Activated naive CD4-positive, alpha-beta T cell treated with anti-CD3 and anti-CD28 coated beads, Interleukin-2, amount 50 U/mL, for 72 hours (primary cell): Measurements from ENCODE around the gene OR6B1. TPM values are rescaled to one million over a fixed set of nuclear protein-coding genes. Genes with fewer than 3 reads are reported as not detected.
"Not testable (repeated sequence)": the region's sequence is repeated elsewhere in the genome, so short reads cannot be mapped to it uniquely, and the experiment has no call there.

Source experiments
- ATAC-seq, 2 donors: fragments of 150-1000 bp; cut with Tn5 transposase; 2 replicates each; pipeline ENCODE4 v1.10.0; 2021; ENCODE audit warnings: mild to moderate bottlenecking in 2 of 2, moderate library complexity in 2 of 2
- DNase-seq, 2 donors: peaks; one replicate each; pipeline ENCODE4 v3.0.0; 2021 to 2022; ENCODE audit warnings: low spot score in 2 of 2
- H3K27ac Mint-ChIP-seq, 2 donors: one replicate each; pipeline ENCODE4 v1.8.0; 2022; ENCODE audit warnings: mild to moderate bottlenecking in 2 of 2, mixed read lengths in 2 of 2
- H3K36me3 Mint-ChIP-seq, 2 donors: one replicate each; pipeline ENCODE4 v1.8.0; 2022; ENCODE audit warnings: mixed read lengths in 2 of 2
- H3K9me3 Mint-ChIP-seq, 2 donors: one replicate each; pipeline ENCODE4 v1.8.0; 2022; ENCODE audit warnings: mixed read lengths in 2 of 2
- total RNA-seq, 2 donors: library from RNA; stranded (reverse); gene quantifications; one replicate each; pipeline ENCODE4 v1.2.3, GENCODE V29; 2022

The OR6B1 gene
- total RNA-seq, 2 donors from 2014 or later = not detected

DNA sequence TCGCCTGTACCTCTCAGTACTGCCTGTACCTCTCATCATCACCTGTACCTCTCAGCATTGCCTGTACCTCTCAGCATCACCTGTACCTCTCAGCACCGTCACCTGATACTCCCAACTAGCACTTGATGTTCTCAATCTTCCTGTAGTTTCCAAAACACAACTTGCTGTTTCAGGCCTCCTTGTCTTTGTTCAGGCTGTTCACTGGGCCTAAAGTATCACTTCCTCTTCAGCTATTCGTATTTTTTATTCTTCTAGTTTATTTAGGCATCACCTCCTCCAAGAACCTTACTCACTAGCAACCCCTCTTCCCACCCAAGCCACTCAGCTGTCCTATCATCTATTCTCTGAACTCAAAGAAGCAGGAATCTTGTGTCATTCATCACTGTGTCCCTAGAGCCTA is 24.1 kb downstream of the OR6B1 start:
- Mint-ChIP-seq H3K9me3 (no peaks in the 10 kb centered on the region), H3K36me3 (no peaks in the 10 kb centered on the region), H3K27ac (no peak overlapping the region)
- ATAC-seq = no peak
- no peak for DNase-seq

DNA sequence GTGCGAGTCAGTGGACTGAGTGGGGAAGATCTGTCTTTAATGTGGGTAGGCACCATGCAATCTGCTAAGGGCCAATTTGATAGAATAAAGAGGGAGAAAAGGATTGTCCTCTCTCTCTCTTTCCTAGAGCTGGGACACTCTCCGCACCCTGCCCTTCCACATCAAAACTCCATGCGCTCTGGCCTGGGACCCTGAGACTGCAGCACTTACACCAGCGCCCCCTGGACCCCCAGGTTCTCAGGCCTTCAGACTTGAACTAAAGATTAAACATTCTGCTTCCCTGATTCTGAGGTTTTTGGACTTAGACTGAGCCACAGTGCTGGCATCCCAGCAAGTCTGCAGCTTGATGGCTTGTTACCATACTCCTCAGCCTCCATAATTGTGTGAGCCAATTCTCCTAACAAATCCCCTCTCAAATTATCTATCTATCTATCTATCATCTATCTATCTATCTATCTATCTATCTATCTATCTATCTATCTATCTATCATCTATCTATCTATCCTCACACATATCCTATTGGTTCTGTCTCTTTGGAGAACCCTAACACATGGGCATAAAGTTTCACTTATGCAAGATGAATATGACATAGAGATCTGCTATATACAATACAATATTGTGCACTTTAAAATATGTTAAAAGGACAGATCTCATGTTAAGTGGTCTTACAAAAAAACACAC is 26.2 kb downstream of the OR6B1 start:
- Mint-ChIP-seq H3K27ac (peak overlapping the region in 1 of 2 donors; percentile 41), H3K9me3 (no peaks in the 10 kb centered on the region), H3K36me3 (no peaks in the 10 kb centered on the region)
- ATAC-seq = no peak
- DNase-seq = no peak

DNA sequence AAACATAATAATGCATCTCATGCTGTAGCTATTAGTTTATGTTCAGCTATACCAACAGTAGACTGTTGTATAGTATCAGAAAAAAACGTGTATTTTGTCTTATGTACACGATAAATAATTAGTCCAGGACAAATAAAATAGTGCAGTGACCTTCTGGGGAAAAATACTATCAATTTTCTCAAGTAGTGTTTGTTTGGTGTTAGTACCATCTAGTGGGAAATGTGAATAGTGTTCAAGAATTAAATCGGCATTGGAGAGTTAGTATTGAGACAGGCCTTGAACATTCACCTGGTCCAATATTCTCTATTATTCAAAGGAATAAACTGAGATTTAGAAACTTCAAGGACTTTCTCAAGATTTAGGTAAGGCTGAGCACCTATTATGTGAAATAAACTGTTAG is 26.9 kb downstream of the OR6B1 start:
- Mint-ChIP-seq H3K27ac (no peak overlapping the region), H3K36me3 (no peaks in the 10 kb centered on the region), H3K9me3 (no peaks in the 10 kb centered on the region)
- DNase-seq (no peak), ATAC-seq (no peak)

GRCh38 chr7:144027974-144028373 is 27.9 kb downstream of the OR6B1 start:
- Mint-ChIP-seq H3K9me3 (no peaks in the 10 kb centered on the region), H3K36me3 (no peaks in the 10 kb centered on the region), H3K27ac (no peak overlapping the region)
- peak; percentile 41 to 90 for ATAC-seq
- no peak for DNase-seq

DNA sequence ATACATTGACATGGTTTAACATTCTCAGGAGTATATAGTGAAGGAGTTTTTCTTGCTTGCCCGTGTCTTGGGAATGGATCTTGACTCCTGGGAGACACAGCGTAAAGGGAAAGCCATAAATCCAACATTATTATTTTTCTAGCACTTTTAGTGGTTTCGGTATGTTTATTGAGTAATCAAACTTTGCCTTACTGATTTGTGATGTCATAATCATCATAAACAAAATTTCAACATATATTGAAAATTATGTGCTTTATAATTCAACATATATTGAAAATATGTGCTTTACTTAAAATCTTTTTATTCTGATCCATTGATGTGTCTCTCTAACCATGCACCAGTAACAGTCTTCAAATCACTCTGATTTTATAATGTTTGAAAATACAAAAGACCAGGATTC is 28.4 kb downstream of the OR6B1 start:
- Mint-ChIP-seq H3K9me3 (no peaks in the 10 kb centered on the region), H3K27ac (no peak overlapping the region), H3K36me3 (no peaks in the 10 kb centered on the region)
- DNase-seq (no peak), ATAC-seq (no peak)

- ATAC-seq (no peak), DNase-seq (no peak)
- Mint-ChIP-seq H3K27ac (no peak overlapping the region), H3K9me3 (no peaks in the 10 kb centered on the region), H3K36me3 (no peaks in the 10 kb centered on the region)
These were observed 32.4 kb downstream of the OR6B1 start for GRCh38 chr7:144032516-144032915.

- DNase-seq (no peak), ATAC-seq (no peak)
- H3K27ac Mint-ChIP-seq = no peak overlapping the region
- H3K9me3 Mint-ChIP-seq = no peaks in the 10 kb centered on the region
- no peaks in the 10 kb centered on the region for H3K36me3 Mint-ChIP-seq
These were observed 33.0 kb downstream of the OR6B1 start for GRCh38 chr7:144032985-144033709.

GRCh38 chr7:144035385-144035784 is 35.3 kb downstream of the OR6B1 start:
- no peaks in the 10 kb centered on the region for H3K9me3 Mint-ChIP-seq

GRCh38 chr7:144036302-144036885 is 36.3 kb downstream of the OR6B1 start:
- no peak for ATAC-seq
- Mint-ChIP-seq H3K9me3 (no peaks in the 10 kb centered on the region), H3K27ac (no peak overlapping the region), H3K36me3 (no peaks in the 10 kb centered on the region)
- no peak for DNase-seq

More at GRCh38 chr7:144035385-144035784, 35.3 kb downstream of the OR6B1 start:
- ATAC-seq (no peak), DNase-seq (no peak)
- Mint-ChIP-seq H3K36me3 (no peaks in the 10 kb centered on the region), H3K27ac (no peak overlapping the region)

- no peak for DNase-seq
- Mint-ChIP-seq H3K27ac (no peak overlapping the region), H3K9me3 (no peaks in the 10 kb centered on the region), H3K36me3 (no peaks in the 10 kb centered on the region)
- ATAC-seq = no peak
These were observed 37.4 kb downstream of the OR6B1 start for GRCh38 chr7:144037414-144038035.

DNA sequence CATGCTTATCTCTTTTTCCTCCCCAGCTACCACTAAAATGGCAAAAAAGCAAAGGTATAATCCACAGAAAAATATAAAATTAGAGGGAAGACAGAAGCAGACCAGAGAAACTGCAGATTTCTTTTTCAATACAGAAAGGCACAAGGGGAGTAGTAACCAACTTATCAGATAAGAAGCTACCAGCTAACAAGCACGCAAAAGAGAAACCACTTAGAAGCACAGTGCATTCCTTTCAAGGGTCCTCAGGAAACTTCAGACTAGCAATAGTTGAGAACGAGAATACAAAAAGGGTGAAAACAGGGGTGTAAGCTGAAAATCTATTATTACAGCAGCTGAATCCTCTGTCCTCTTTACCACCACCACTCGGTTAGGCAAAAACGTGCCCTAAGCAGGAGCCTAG is 38.8 kb downstream of the OR6B1 start:
- no peaks in the 10 kb centered on the region for H3K36me3 Mint-ChIP-seq
- ATAC-seq (no peak), DNase-seq (no peak)
- H3K27ac Mint-ChIP-seq = no peak overlapping the region
- H3K9me3 Mint-ChIP-seq = no peaks in the 10 kb centered on the region

GRCh38 chr7:144048648-144049047 is 48.5 kb downstream of the OR6B1 start, which contains the start of gene OR2A5:
OR2A5 (plus strand) TSS chr7:144048948; CDS start chr7:144050402, 1,454 bp downstream.
- DNase-seq (no peak), ATAC-seq (no peak)
- Mint-ChIP-seq H3K36me3 (no peaks in the 10 kb centered on the region), H3K9me3 (no peaks in the 10 kb centered on the region), H3K27ac (no peak within 1 kb of the TSS)

- H3K27ac Mint-ChIP-seq = no peak overlapping the region
- no peak for DNase-seq
- ATAC-seq = no peak
- no peaks in the 10 kb centered on the region for H3K9me3 Mint-ChIP-seq
- H3K36me3 Mint-ChIP-seq = no peaks in the 10 kb centered on the region
These were observed 49.4 kb downstream of the OR6B1 start for GRCh38 chr7:144049491-144049890.

DNA sequence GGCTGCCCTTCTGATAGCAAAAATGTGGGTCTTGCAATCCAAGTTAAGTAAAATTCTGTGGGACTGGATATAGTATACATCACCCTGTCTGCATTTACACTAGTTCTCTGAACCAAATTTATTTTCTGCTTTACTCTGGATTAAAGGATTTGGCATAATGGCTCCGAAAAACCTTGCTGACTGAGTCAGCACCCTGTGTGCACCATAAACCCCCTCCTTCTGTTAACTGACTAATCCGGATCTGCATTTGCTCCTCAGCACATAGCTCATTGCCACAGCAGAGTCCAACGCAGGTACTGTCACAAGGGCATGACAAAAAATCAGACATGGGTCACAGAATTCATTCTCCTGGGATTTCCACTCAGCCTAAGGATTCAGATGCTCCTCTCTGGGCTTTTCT is 50.0 kb downstream of the OR6B1 start:
- H3K9me3 Mint-ChIP-seq = no peaks in the 10 kb centered on the region
- no peaks in the 10 kb centered on the region for H3K36me3 Mint-ChIP-seq
- no peak overlapping the region for H3K27ac Mint-ChIP-seq
- ATAC-seq = no peak
- DNase-seq = no peak

- H3K36me3 Mint-ChIP-seq, ATAC-seq, H3K9me3 Mint-ChIP-seq, H3K27ac Mint-ChIP-seq, DNase-seq: not testable (repeated sequence)
These were observed 50.8 kb downstream of the OR6B1 start for GRCh38 chr7:144050884-144051283.

DNA sequence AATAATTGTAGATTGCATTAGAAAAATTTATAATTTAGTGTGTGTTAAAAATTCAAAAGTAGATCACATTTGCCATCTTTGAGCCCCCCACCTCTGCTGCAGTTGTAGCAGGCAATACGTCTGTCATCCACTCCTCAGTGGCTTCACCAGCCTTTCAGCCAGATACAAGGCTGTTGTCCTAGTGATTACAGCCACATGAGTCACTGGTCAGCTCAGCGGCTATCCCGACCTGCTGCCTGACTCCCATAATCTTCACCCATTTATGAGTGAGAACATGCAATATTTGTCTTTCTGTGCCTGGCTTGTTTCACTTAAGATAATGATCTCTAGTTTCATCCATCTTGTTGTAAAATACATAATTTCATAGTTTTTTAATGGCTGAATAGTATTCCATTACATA is 57.8 kb downstream of the OR6B1 start:
- Mint-ChIP-seq H3K9me3 (peaks cover 4 to 9% of the 10 kb centered on the region in 2 donors), H3K36me3 (peaks cover 0 to 13% of the 10 kb centered on the region in 2 donors), H3K27ac (no peak overlapping the region)
- DNase-seq = no peak
- no peak for ATAC-seq
